NOMO-1 treated with dmso at 0.1 percent for 144 hours (cell line): Measurements from ENCODE around the gene CTSS.

Experiments used
- DNase-seq: peaks from one replicate; lab custom pipeline; 2025; ENCODE audit not compliant: unreplicated experiment; lab: John Stamatoyannopoulos, UW

Gene CTSS

DNA sequence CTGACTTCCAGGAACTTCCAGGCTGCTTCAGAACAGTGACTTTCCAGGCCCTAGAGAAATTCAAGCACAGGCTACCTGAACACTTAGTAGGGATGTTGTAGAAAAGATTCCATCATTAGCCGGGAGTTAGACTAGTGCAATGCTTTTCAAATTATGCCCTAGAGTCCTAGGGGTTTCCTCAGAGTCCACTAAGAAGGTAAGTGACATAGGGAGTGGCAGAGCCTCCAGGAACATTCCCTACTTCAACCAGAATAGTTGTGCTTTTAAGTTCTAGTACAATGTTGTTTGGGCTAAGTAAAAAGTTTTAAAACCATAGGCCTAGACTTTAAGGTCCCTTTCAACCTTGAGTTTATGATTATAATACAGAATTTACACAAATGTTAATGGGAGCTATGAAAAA, 59.5 kb downstream of the CTSS start:
- DNase-seq, result no peak

DNA sequence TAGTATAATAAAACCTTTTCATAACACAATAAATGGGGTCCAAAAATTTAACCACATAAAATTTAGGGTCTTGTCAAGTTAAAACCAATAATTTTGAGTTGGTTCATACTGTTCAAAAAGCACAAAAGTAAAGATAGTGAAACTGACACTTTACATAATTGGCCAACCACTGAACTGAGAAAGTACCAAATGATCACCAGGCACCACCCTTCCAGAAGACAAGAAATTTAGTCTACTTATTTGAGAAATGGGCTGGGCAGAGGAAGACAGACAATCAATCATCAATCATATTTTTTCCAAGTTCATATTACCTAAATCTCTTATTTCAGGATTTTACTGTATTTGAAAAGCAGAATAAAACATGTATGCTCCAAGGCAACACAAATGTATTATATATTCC, 62.2 kb downstream of the CTSS start:
- no peak for DNase-seq

DNA sequence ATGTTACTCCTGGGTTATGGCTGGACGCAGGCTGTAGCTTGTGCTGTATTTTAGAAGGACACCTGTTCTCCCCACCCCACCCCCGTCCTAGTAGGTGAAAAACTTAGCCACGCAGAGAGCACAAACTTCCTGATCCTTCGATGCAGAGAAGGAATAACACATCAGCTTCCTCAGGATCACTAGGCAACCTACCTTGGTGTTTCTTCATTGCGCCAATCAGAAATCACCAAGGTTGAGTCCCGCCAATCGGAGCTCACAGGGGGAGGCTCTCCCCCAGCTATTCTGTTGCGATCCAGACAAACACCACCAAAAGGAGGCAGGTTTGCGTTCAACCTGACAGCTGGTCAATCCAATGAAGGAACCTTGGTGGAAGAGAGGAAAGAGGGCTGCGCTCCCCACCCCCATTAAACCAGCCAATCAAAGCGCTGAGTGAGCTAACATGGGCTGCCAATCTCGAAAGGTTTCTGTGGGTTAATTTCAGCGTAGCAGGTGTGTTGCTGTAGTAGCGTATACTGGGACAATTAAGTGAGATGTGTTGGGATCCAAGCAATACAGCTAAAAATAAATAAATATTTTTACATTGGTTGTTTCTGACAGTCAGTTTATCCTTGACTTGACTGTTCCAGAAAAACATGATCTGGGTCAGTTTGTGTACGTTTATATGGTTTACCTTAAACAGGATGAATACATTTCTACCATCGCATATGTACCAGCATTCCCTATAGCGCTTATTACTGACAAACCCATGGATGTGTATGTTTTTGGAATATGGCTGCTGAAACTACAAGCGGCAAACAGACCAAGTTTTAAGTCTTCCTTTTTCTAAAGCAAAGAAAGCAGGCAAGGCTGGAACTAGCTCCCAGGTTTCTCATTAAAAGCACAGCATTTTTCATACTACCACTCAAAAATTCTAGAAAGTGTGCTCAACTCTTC, 68.3 kb downstream of the CTSS start, which contains the start of gene GOLPH3L:
Gene GOLPH3L, minus strand, starts transcription at position 160 of the 933 bp plus-strand sequence. CDS start 2,316 bp downstream, outside the sequence.
- DNase-seq, result peak; percentile 96

DNA sequence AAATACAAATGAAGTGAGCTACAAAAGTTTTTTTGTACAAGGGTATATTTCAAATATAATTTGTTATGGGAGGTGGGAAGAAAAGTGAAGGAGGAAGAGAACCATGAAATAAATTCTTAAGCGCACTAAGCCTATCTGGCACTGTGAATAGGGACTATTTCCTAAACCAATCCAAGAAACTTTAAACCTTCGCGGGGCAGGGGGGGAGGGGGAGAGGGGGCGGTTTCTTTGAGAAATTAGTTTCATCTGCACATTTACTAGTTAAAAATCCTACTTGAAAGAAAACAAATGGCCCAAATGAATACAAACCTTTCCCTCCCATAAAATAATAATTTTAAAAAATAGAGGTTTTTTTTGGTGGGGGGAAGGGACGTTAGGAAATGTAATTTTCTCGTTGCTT, 69.0 kb downstream of the CTSS start:
- no peak for DNase-seq

DNA sequence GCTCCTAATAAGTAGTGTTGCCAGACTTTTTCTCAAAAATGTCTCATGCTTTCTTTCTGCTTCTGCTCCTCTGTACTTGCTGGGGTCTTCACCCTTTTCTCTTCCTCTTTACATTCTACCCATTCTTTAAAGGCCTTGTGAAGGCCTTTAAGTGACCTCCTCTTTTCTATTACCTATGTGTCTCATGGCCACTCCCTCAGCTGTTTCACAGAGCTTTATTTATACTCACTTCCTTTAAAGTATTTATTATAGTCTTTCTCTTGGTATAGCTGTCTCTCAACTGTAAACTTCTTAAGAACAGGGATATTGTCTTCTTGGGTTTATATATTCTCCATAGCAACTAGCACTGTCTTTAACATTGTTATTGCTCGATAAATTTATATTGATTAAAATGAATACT, 69.4 kb downstream of the CTSS start:
- peak; percentile 12 for DNase-seq

DNA sequence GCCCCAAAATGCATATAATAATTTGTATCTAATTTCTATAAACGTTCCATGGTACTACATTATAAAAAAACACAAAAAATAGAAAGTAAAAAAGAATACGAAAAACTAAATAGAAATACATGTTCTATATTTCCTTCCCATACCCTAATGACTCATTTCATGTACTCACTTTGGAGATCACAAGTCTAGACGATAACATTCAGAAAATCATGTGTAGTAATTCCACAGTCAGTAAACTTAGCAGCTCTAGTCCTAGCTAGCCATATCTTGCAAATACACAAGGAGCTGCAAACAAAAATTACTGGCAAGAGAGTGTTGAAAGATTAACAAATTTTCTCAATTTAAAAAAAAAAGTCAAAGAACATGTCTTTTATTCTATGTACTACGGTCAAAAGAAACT, 70.0 kb downstream of the CTSS start:
- no peak for DNase-seq

DNA sequence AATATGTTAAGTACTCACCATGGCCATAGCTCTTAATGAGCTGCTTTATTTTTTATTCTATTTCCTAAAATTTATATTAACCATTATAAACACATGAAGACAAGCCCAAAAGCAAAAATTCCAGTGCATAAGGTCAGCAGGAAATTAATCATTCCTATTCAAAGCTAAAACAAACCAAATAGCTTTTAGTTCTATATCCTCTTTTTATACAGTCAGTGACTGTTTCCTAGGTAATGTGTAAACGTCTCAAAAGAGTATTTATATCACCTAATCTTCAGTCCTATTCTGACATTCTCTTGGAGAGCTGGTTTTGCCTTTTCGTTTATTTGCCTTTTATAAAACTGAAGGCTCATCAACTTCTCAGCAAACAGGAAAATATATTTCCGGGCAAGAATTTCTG, 72.9 kb downstream of the CTSS start:
- DNase-seq, result no peak

DNA sequence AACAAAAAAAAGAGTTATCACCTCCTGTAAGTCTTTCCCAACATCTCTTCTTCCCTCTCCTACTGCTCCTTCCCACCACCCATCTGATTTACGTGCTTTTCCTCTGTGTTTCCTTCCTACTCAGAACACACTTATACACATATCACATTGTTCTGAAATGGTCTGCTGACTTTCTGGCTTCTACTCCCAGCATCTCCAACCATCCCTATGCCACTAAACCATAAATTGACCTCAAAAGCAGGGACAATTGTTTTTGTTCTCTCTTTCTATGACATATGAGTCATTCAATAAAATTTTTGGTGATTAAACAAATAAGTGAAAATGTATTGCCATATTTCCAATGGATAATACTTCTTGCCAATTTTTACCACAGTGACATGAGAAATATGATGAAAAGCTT, 76.8 kb downstream of the CTSS start:
- DNase-seq, result no peak

DNA sequence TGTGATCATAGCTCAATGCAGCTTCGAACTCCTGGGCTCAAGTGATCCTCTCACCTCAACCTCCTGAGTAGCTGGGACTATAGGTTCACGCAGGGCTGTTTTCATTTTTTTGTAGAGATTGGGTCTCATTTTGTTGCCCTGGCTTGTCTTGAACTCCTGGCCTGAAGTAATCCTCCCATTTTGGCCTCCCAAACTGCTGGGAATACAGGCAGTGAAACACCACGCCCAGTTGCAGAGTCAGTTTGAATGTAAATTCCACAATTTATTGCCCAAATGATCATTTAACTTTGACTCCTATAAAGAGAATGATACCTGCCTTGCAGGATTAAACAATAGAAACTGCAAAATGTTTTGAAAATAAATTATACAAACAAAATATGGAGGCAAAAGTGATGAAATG, 79.3 kb downstream of the CTSS start:
- no peak for DNase-seq

DNA sequence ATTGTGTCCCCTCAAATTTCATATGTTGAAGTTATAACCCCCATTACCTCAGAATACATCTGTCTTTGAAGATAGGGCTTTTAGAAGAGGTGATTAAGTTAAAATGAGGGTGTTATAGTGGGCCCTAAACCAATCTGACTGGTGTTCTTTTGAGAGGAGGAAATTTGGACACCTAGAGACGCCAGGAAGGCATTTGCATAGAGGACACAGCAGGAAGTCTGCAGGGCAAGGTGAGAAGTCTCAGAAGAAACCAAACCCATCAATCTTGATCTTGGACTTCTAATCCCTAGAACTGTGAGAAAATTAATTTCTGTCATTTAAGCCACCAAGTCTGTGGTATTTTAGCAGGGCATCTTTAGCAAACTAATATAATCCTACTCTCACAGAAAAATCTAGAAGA, 81.7 kb downstream of the CTSS start:
- no peak for DNase-seq
